MM.1S (cell line): ENCODE measurements around the gene ESYT3.

Source experiments
- DNase-seq: peaks from one replicate; pipeline ENCODE4 v3.0.0-alpha.2; 2015
- H2AFZ ChIP-seq: fragments of 300-600 bp; sonication (generic); 2 replicates; pipeline ENCODE4 v1.6.0; 2016; ENCODE audit warnings: antibody characterized with exemption, low read length
- H3F3A ChIP-seq: fragments of 300-600 bp; sonication (generic); 2 replicates; pipeline ENCODE4 v1.6.1; 2016; ENCODE audit warnings: mild to moderate bottlenecking, antibody characterized with exemption, low read length, moderate library complexity, mixed read lengths; ENCODE audit not compliant: insufficient read depth
- H3K27ac ChIP-seq: fragments of 300-600 bp; sonication (generic); 2 replicates; pipeline ENCODE4 v1.5.1; 2016; ENCODE audit warnings: mild to moderate bottlenecking, low read length
- H3K27me3 ChIP-seq: fragments of 300-600 bp; sonication (generic); replicated peaks from 2 replicates; pipeline ENCODE4 v1.6.0; 2016; ENCODE audit warnings: low read length; ENCODE audit not compliant: insufficient read depth
- H3K36me3 ChIP-seq: fragments of 300-600 bp; sonication (generic); replicated peaks from 2 replicates; pipeline ENCODE4 v1.6.1; 2016; ENCODE audit warnings: mild to moderate bottlenecking, low read length, mixed read lengths; ENCODE audit not compliant: insufficient read depth
- H3K4me1 ChIP-seq: fragments of 300-600 bp; sonication (generic); 2 replicates; pipeline ENCODE4 v1.6.1; 2016; ENCODE audit warnings: low read length, mixed read lengths
- H3K4me2 ChIP-seq: fragments of 300-600 bp; sonication (generic); 2 replicates; pipeline ENCODE4 v1.6.0; 2016; ENCODE audit warnings: low read depth, low read length
- H3K4me3 ChIP-seq: fragments of 300-600 bp; sonication (generic); 2 replicates; pipeline ENCODE4 v1.5.1; 2016; ENCODE audit warnings: low read length, mixed read lengths
- H3K79me2 ChIP-seq: fragments of 300-600 bp; sonication (generic); 2 replicates; pipeline ENCODE4 v1.6.1; 2016; ENCODE audit warnings: mixed run types, low read length, mixed read lengths
- H3K9ac ChIP-seq: fragments of 300-600 bp; sonication (generic); 2 replicates; pipeline ENCODE4 v1.6.1; 2016; ENCODE audit warnings: low read length, mixed read lengths
- H3K9me2 ChIP-seq: fragments of 300-600 bp; sonication (generic); replicated peaks from 2 replicates; pipeline ENCODE4 v1.6.1; 2016; ENCODE audit warnings: mild to moderate bottlenecking, low read length, mixed read lengths; ENCODE audit not compliant: insufficient read depth
- H3K9me3 ChIP-seq: fragments of 300-600 bp; sonication (generic); replicated peaks from 2 replicates; pipeline ENCODE4 v1.6.1; 2016; ENCODE audit warnings: mild to moderate bottlenecking, low read length, mixed read lengths; ENCODE audit not compliant: insufficient read depth
- H4K20me1 ChIP-seq: fragments of 300-600 bp; sonication (generic); 2 replicates; pipeline ENCODE4 v1.6.1; 2016; ENCODE audit warnings: mild to moderate bottlenecking, low read length, moderate library complexity, mixed read lengths; ENCODE audit not compliant: insufficient read depth
- CTCF ChIP-seq: fragments of 300-600 bp; sonication (generic); IDR thresholded peaks from 2 replicates; pipeline ENCODE4 v1.5.1; 2016; ENCODE audit warnings: antibody characterized with exemption, low read length, mixed read lengths
- EZH2 ChIP-seq: fragments of 300-600 bp; sonication (generic); optimal IDR thresholded peaks from 2 replicates; pipeline ENCODE3; 2017; ENCODE audit warnings: low read depth, mild to moderate bottlenecking, antibody characterized with exemption, low read length, mixed read lengths
- EZH2phosphoT487 ChIP-seq: fragments of 300-600 bp; sonication (generic); IDR thresholded peaks from 2 replicates; pipeline ENCODE4 v1.6.1; 2018; ENCODE audit warnings: antibody characterized with exemption, low read length

Gene ESYT3

DNA sequence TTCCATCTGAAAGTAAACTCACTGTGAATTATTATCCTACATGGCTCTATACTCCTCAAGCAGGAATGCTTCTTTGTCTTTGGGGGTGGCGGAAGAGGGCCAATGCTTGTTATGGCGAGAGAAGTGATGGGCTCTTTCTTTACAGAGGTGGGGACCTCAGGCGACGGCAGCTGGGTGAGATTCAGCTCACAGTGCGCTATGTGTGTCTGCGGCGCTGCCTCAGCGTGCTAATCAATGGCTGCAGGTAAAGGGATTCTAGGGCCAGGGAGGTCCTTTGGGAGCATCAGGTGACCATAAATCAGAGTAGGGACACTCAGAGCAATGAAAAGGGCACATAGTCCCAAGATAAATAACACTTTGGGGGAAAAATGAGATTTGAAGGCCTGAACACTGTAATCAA, 39.0 kb downstream of the ESYT3 start:
- Histone ChIP-seq H3K9me2 (no peaks in the 10 kb centered on the region), H3K27me3 (no peaks in the 10 kb centered on the region), H3K9me3 (no peaks in the 10 kb centered on the region), H3K9ac (no peak overlapping the region), H3K4me2 (no peak overlapping the region), H4K20me1 (no peaks in the 10 kb centered on the region), H3K4me1 (no peaks in the 10 kb centered on the region), H3K36me3 (no peaks in the 10 kb centered on the region), H3K4me3 (no peak overlapping the region), H3F3A (no peaks in the 10 kb centered on the region), H3K27ac (no peak overlapping the region), H2AFZ (no peak overlapping the region), H3K79me2 (no peaks in the 10 kb centered on the region)
- TF ChIP-seq EZH2phosphoT487, result no peak
- TF ChIP-seq CTCF, result no peak
- no peak for DNase-seq

DNA sequence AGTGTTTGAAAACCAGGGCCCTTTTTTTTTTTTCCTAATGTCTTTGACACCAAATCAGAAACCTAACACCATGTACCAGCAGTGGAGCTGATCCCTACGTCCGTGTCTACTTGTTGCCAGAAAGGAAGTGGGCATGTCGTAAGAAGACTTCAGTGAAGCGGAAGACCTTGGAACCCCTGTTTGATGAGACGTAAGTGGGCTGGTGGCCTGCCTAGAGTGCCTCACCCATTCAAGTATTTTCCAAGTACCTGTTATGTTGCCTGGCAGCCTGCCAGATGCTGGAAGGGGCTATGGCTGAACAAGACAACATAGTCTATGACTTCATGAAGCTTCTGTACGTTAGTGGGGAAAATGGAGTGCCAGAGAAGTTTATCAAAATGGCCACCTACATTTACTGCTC, 39.7 kb downstream of the ESYT3 start:
- H2AFZ ChIP-seq, result no peak overlapping the region
- H3K4me2 ChIP-seq, result no peak overlapping the region
- TF ChIP-seq CTCF (no peak), EZH2phosphoT487 (no peak), EZH2 (no peak)
- H3F3A ChIP-seq, result no peaks in the 10 kb centered on the region
- H3K9ac ChIP-seq, result no peak overlapping the region
- no peaks in the 10 kb centered on the region for H3K36me3 ChIP-seq
- no peaks in the 10 kb centered on the region for H3K79me2 ChIP-seq
- no peaks in the 10 kb centered on the region for H3K9me2 ChIP-seq
- H3K4me1 ChIP-seq, result no peaks in the 10 kb centered on the region
- no peak overlapping the region for H3K27ac ChIP-seq
- no peaks in the 10 kb centered on the region for H3K9me3 ChIP-seq
- H4K20me1 ChIP-seq, result no peaks in the 10 kb centered on the region
- DNase-seq, result no peak
- H3K4me3 ChIP-seq, result no peak overlapping the region
- H3K27me3 ChIP-seq, result no peaks in the 10 kb centered on the region

- no peak overlapping the region for H2AFZ ChIP-seq
- H3K9me3 ChIP-seq, result no peaks in the 10 kb centered on the region
- H3K79me2 ChIP-seq, result no peaks in the 10 kb centered on the region
- H3K4me2 ChIP-seq, result no peak overlapping the region
- no peak overlapping the region for H3K4me3 ChIP-seq
- H3K4me1 ChIP-seq, result no peaks in the 10 kb centered on the region
- no peaks in the 10 kb centered on the region for H3K36me3 ChIP-seq
- no peaks in the 10 kb centered on the region for H3K9me2 ChIP-seq
- H3F3A ChIP-seq, result no peaks in the 10 kb centered on the region
- H3K27me3 ChIP-seq, result no peaks in the 10 kb centered on the region
- TF ChIP-seq CTCF (no peak), EZH2phosphoT487 (no peak), EZH2 (no peak)
- H3K9ac ChIP-seq, result no peak overlapping the region
- no peaks in the 10 kb centered on the region for H4K20me1 ChIP-seq
- no peak for DNase-seq
- H3K27ac ChIP-seq, result no peak overlapping the region
These were observed 42.1 kb downstream of the ESYT3 start for GRCh38 chr3:138476526-138476925.

- Histone ChIP-seq H3F3A (no peaks in the 10 kb centered on the region), H3K9me2 (no peaks in the 10 kb centered on the region), H3K4me3 (no peak overlapping the region), H3K27me3 (no peaks in the 10 kb centered on the region), H3K9ac (no peak overlapping the region), H3K27ac (no peak overlapping the region), H3K4me2 (no peak overlapping the region), H3K79me2 (no peaks in the 10 kb centered on the region), H2AFZ (no peak overlapping the region), H3K4me1 (no peaks in the 10 kb centered on the region), H3K36me3 (no peaks in the 10 kb centered on the region), H3K9me3 (no peaks in the 10 kb centered on the region), H4K20me1 (no peaks in the 10 kb centered on the region)
- no peak for DNase-seq
- no peak for TF ChIP-seq EZH2phosphoT487
- no peak for TF ChIP-seq CTCF
- TF ChIP-seq EZH2, result no peak
These were observed 42.7 kb downstream of the ESYT3 start for GRCh38 chr3:138477120-138477519.
